IMR-90 (cell line): ENCODE measurements around the gene ICAM2.

Experiments
- BHLHE40 ChIP-seq: fragments of 150-350 bp; IDR thresholded peaks from 2 replicates; pipeline ENCODE4 v1.6.1; 2016; ENCODE audit warnings: mild to moderate bottlenecking, low read depth, low read length
- CEBPB ChIP-seq: IDR thresholded peaks from 2 replicates; pipeline ENCODE4 v1.6.1; 2012; ENCODE audit warnings: low read depth, low read length, improper control_type of control experiment
- CHD1 ChIP-seq: IDR thresholded peaks from 2 replicates; pipeline ENCODE4 v1.6.1; 2012; ENCODE audit warnings: low read depth, low read length, improper control_type of control experiment
- FOS ChIP-seq: fragments of 150-350 bp; IDR thresholded peaks from 2 replicates; pipeline ENCODE4 v1.6.1; 2016; ENCODE audit warnings: low read depth, low read length
- MAFK ChIP-seq: IDR thresholded peaks from 2 replicates; pipeline ENCODE4 v1.6.1; 2012; ENCODE audit warnings: low read depth, low read length, improper control_type of control experiment
- MAZ ChIP-seq: IDR thresholded peaks from 2 replicates; pipeline ENCODE4 v1.6.1; 2012; ENCODE audit warnings: low read depth, mild to moderate bottlenecking, low read length, improper control_type of control experiment, moderate library complexity, borderline replicate concordance
- POLR2A ChIP-seq: IDR thresholded peaks from 2 replicates; pipeline ENCODE4 v1.6.1; 2012; ENCODE audit warnings: mild to moderate bottlenecking, low read depth, low read length
- RAD21 ChIP-seq: IDR thresholded peaks from 2 replicates; pipeline ENCODE4 v1.6.1; 2012; ENCODE audit warnings: low read length, improper control_type of control experiment
- RCOR1 ChIP-seq: IDR thresholded peaks from 2 replicates; pipeline ENCODE4 v1.6.1; 2012; ENCODE audit warnings: mild to moderate bottlenecking, low read length, improper control_type of control experiment; ENCODE audit not compliant: insufficient replicate concordance
- RFX5 ChIP-seq: IDR thresholded peaks from 2 replicates; pipeline ENCODE4 v1.8.0; 2012; ENCODE audit warnings: low read depth, mild to moderate bottlenecking, low read length, moderate library complexity
- TF ChIP-seq, protein P1 (sequence below): conservative IDR thresholded peaks from 2 replicates; pipeline ENCODE4 v1.5.1; 2012; ENCODE audit warnings: mild to moderate bottlenecking, low read depth, low read length, improper control_type of control experiment
- TF ChIP-seq, protein P2 (sequence below): fragments of 150-350 bp; IDR thresholded peaks from 2 replicates; pipeline ENCODE4 v1.6.1; 2017; ENCODE audit warnings: mild to moderate bottlenecking, antibody characterized with exemption, low read length, low read depth

DNA sequence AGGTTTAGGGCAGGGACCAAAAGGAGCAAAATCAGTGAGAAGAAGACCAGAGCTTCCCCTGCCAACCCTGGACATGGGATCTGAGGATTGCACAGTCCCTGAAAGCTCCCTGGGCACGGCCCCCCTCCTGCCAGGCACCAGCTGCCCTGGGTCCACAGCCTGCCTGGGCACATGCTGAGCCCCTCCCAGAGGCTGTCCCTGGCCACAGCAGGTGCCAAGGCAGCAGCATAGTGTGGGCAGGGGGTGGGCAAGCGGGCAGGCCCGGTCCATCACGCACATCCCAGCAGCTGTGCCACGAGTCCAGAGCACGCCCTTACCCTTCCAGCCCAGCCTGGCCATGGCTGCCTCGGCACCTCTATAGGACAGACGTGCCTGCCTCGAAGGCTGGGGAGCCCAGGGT is 60.4 kb downstream of the ICAM2 start:
- TF ChIP-seq, protein P1, sequence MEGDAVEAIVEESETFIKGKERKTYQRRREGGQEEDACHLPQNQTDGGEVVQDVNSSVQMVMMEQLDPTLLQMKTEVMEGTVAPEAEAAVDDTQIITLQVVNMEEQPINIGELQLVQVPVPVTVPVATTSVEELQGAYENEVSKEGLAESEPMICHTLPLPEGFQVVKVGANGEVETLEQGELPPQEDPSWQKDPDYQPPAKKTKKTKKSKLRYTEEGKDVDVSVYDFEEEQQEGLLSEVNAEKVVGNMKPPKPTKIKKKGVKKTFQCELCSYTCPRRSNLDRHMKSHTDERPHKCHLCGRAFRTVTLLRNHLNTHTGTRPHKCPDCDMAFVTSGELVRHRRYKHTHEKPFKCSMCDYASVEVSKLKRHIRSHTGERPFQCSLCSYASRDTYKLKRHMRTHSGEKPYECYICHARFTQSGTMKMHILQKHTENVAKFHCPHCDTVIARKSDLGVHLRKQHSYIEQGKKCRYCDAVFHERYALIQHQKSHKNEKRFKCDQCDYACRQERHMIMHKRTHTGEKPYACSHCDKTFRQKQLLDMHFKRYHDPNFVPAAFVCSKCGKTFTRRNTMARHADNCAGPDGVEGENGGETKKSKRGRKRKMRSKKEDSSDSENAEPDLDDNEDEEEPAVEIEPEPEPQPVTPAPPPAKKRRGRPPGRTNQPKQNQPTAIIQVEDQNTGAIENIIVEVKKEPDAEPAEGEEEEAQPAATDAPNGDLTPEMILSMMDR = no peak
- TF ChIP-seq RAD21 (no peak), MAZ (no peak), FOS (no peak), POLR2A (no peak), RFX5 (no peak), MAFK (no peak), RCOR1 (no peak), BHLHE40 (no peak), CEBPB (no peak), CHD1 (no peak)
- TF ChIP-seq, protein P2, sequence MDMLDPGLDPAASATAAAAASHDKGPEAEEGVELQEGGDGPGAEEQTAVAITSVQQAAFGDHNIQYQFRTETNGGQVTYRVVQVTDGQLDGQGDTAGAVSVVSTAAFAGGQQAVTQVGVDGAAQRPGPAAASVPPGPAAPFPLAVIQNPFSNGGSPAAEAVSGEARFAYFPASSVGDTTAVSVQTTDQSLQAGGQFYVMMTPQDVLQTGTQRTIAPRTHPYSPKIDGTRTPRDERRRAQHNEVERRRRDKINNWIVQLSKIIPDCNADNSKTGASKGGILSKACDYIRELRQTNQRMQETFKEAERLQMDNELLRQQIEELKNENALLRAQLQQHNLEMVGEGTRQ = no peak
